Measurements from ENCODE around the gene SMIM28. TPM values are rescaled to one million over a fixed set of nuclear protein-coding genes. Genes with fewer than 3 reads are reported as not detected.

The SMIM28 gene
- total and polyA plus RNA-seq, 2 of the 4 experiments (the other 2 are of a cell fraction): not detected

DNA sequence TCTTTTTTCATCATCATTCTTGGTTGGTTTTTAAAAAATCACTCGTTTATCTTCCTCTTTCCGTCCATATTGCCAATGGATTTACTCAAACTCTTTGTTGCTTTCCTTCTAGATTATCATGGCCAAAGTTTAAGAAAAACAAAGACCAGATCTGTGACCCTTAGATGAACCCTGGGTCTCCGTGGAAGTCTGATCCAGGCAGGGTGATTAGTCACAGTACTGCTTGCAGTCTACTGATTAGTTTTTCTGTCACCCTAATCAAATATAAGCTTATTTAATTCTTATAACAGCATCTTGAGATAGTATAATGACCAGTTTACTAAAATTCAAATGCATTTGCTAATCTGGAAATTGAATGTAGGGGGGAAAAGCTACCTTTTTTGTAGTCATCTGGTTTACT is 6.0 kb upstream of the SMIM28 start:
- Histone ChIP-seq H2AK9ac (replicated peaks; ENCODE audit: low read depth, low read length, poor library complexity) (no peak overlapping the region), H3K4me3 (ENCODE audit: insufficient read depth, low read depth, low read length) (no peak overlapping the region), H3K9me1 (ENCODE audit: insufficient read depth, low read length) (no peaks in the 10 kb centered on the region), H4K20me1 (ENCODE audit: insufficient read depth, low read length) (no peaks in the 10 kb centered on the region), H3K27me3 (ENCODE audit: control insufficient read depth, insufficient read depth, low read length) (peaks cover 6% of the 10 kb centered on the region; the same call in 1 of the 2 replicates), H2AFZ (replicated peaks; ENCODE audit: low read length, poor library complexity) (no peak overlapping the region), H4K8ac (ENCODE audit: low read depth in 2 of 2, low read length in 2 of 2) (no peak overlapping the region), H4K91ac (ENCODE audit: insufficient read depth, low read depth, low read length) (no peak overlapping the region), H3K9ac (ENCODE audit: low read depth, low read length) (no peak overlapping the region), H2BK120ac (ENCODE audit: low read depth, low read length) (no peak overlapping the region), H3K79me1 (ENCODE audit: low read depth in 1 of 2, low read length in 2 of 2) (no peaks in the 10 kb centered on the region), H3K18ac (ENCODE audit: low read depth, low read length) (no peak overlapping the region), H3K56ac (ENCODE audit: extremely low read depth, insufficient read depth, low read length) (no peak overlapping the region), H4K5ac (ENCODE audit: low read depth, low read length) (no peak overlapping the region), H3K36me3 (ENCODE audit: control insufficient read depth, insufficient read depth, low read length) (no peaks in the 10 kb centered on the region), H3K9me3 (ENCODE audit: control insufficient read depth, insufficient read depth, low read length) (no peaks in the 10 kb centered on the region), H2AK5ac (ENCODE audit: low read depth, low read length) (no peak overlapping the region), H3K23ac (ENCODE audit: low read depth, low read length) (no peak overlapping the region), H2BK15ac (ENCODE audit: low read depth, low read length) (no peak overlapping the region), H2BK20ac (ENCODE audit: low read depth, low read length) (no peak overlapping the region), H2BK5ac (ENCODE audit: low read depth, low read length, poor library complexity, severe bottlenecking) (no peak overlapping the region), H3K27ac (ENCODE audit: insufficient read depth, low read length) (no peak overlapping the region), H3K14ac (replicated peaks; ENCODE audit: low read depth, low read length) (no peak overlapping the region), H3K4me1 (ENCODE audit: control insufficient read depth, insufficient read depth, low read length) (no peaks in the 10 kb centered on the region), H3K4ac (ENCODE audit: low read depth, low read length) (no peak overlapping the region), H3K4me2 (ENCODE audit: low read depth, low read length) (no peak overlapping the region)
- ChIA-PET CTCF (interaction anchor here (1.6 kb wide), 1 partner anchor 11 kb away, joined by 4 read pairs; no protein-coding TSS in a partner anchor), POLR2A (ENCODE audit: unreplicated experiment) (no interaction called here)
- dilution Hi-C loops (cut with HindIII; ENCODE audit: low sequenced_read_pairs, unreplicated experiment): no loop called here
- WGBS, 2 experiments (ENCODE audit: extremely low coverage in 2 of 2, insufficient read length in 1 of 2): 17% methylated on average over 2 of the region's 3 CpGs; no CpG with 5 or more reads in 1 of the 2 experiments
- TF ChIP-seq RCOR1 (IDR thresholded peaks at IDR 0.05; ENCODE audit: insufficient replicate concordance, low read length) (no peak), FOS (IDR thresholded peaks at IDR 0.05; ENCODE audit: low read depth, low read length) (no peak), POLR2A (IDR thresholded peaks at IDR 0.05; ENCODE audit: low read depth, low read length) (no peak), SMC3 (IDR thresholded peaks at IDR 0.05; ENCODE audit: low read depth, low read length) (no peak), MAZ (IDR thresholded peaks at IDR 0.05; ENCODE audit: borderline replicate concordance, low read depth, low read length) (no peak), MAFK (IDR thresholded peaks at IDR 0.05; ENCODE audit: low read depth, low read length) (no peak), CHD1 (IDR thresholded peaks at IDR 0.05; ENCODE audit: low read depth, low read length) (no peak), MXI1 (IDR thresholded peaks at IDR 0.05; ENCODE audit: borderline replicate concordance, low read depth, low read length) (no peak), RFX5 (IDR thresholded peaks at IDR 0.05; ENCODE audit: low read depth, low read length) (no peak), BHLHE40 (IDR thresholded peaks at IDR 0.05; ENCODE audit: low read depth, low read length) (no peak), RAD21 (IDR thresholded peaks at IDR 0.05; ENCODE audit: low read length) (no peak), NFE2L2 (IDR thresholded peaks at IDR 0.05; ENCODE audit: low read depth, low read length) (no peak), CEBPB (IDR thresholded peaks at IDR 0.05; ENCODE audit: low read depth, low read length) (no peak)
- TF ChIP-seq, protein P1, sequence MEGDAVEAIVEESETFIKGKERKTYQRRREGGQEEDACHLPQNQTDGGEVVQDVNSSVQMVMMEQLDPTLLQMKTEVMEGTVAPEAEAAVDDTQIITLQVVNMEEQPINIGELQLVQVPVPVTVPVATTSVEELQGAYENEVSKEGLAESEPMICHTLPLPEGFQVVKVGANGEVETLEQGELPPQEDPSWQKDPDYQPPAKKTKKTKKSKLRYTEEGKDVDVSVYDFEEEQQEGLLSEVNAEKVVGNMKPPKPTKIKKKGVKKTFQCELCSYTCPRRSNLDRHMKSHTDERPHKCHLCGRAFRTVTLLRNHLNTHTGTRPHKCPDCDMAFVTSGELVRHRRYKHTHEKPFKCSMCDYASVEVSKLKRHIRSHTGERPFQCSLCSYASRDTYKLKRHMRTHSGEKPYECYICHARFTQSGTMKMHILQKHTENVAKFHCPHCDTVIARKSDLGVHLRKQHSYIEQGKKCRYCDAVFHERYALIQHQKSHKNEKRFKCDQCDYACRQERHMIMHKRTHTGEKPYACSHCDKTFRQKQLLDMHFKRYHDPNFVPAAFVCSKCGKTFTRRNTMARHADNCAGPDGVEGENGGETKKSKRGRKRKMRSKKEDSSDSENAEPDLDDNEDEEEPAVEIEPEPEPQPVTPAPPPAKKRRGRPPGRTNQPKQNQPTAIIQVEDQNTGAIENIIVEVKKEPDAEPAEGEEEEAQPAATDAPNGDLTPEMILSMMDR (conservative IDR thresholded peaks at IDR 0.05; ENCODE audit: low read depth, low read length): no peak
- TF ChIP-seq, protein P2, sequence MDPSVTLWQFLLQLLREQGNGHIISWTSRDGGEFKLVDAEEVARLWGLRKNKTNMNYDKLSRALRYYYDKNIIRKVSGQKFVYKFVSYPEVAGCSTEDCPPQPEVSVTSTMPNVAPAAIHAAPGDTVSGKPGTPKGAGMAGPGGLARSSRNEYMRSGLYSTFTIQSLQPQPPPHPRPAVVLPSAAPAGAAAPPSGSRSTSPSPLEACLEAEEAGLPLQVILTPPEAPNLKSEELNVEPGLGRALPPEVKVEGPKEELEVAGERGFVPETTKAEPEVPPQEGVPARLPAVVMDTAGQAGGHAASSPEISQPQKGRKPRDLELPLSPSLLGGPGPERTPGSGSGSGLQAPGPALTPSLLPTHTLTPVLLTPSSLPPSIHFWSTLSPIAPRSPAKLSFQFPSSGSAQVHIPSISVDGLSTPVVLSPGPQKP (IDR thresholded peaks at IDR 0.05; ENCODE audit: borderline replicate concordance, low read depth, low read length): no peak
- TF ChIP-seq, protein P3, sequence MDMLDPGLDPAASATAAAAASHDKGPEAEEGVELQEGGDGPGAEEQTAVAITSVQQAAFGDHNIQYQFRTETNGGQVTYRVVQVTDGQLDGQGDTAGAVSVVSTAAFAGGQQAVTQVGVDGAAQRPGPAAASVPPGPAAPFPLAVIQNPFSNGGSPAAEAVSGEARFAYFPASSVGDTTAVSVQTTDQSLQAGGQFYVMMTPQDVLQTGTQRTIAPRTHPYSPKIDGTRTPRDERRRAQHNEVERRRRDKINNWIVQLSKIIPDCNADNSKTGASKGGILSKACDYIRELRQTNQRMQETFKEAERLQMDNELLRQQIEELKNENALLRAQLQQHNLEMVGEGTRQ (IDR thresholded peaks at IDR 0.05; ENCODE audit: low read depth, low read length): no peak
- in situ Hi-C loops (cut with MboI; ENCODE audit: low sequenced_read_pairs): no loop called here
- BruUV-seq (replicated peaks): no TSS peak
- DNase-seq (no peak), ATAC-seq (ENCODE audit: low read depth) (no peak)
- intact Hi-C loops (cut with micrococcal nuclease): no loop called here
